GM12892 (cell line): ENCODE measurements around the gene POLR2H.

Experiments used
- POLR2A ChIP-seq: IDR thresholded peaks from 2 replicates; pipeline ENCODE4 v1.6.1; 2011; ENCODE audit warnings: low read depth, low read length, control low read depth
- POLR2AphosphoS5 ChIP-seq: IDR thresholded peaks from 2 replicates; pipeline ENCODE4 v1.6.1; 2011; ENCODE audit warnings: low read depth, low read length, control low read depth
- TAF1 ChIP-seq: IDR thresholded peaks from 2 replicates; pipeline ENCODE4 v1.6.1; 2011; ENCODE audit warnings: low read depth, mild to moderate bottlenecking, control low read depth, low read length, borderline replicate concordance

- TF ChIP-seq POLR2A, result no peak
- TF ChIP-seq POLR2AphosphoS5, result no peak
- TF ChIP-seq TAF1, result no peak
Observed at GRCh38 chr3:184388936-184389230, 27.4 kb downstream of the POLR2H start.
